ENCODE results near the gene CTRB1.

GRCh38 chr16:75238853-75239541 lies 20.2 kb downstream of the CTRB1 start:
- peak in 3 of 6 experiments; percentile 6 to 47 (median 12) for TF ChIP-seq CTCF (IDR thresholded peaks at IDR 0.05)
- TF ChIP-seq POLR2A (IDR thresholded peaks at IDR 0.05): no peak

Data from thyroid gland (tissue), 4 donors.